Omental fat pad (tissue), 4 donors: ENCODE measurements around the gene SLC35F3. TPM values are rescaled to one million over a fixed set of nuclear protein-coding genes. Genes with fewer than 3 reads are reported as not detected.
"Not testable (repeated sequence)": the region's sequence is repeated elsewhere in the genome, so short reads cannot be mapped to it uniquely, and the experiment has no call there.

Experiments used
- ATAC-seq: fragments of 150-250 bp; one replicate; pipeline ENCODE4 v1.9.1; 2016; ENCODE audit warnings: mild to moderate bottlenecking, moderate library complexity; ENCODE audit not compliant: low FRiP score
- DNase-seq: peaks from one replicate; pipeline ENCODE4 v3.0.0-alpha.2; 2019; ENCODE audit warnings: low spot score
- CTCF ChIP-seq, 3 donors: fragments of 450-650 bp; IDR thresholded peaks; one replicate each; pipeline ENCODE4 v1.5.1; 2016 to 2017; ENCODE audit warnings: antibody characterized with exemption in 3 of 3, mild to moderate bottlenecking in 3 of 3, moderate library complexity in 2 of 3
- total RNA-seq, 4 donors: library from RNA; depleted of rRNA; stranded (reverse); fragments of >200 nt; gene quantifications; one replicate each; pipeline ENCODE4 v1.1.0, GENCODE V29; 2016

Gene SLC35F3
- total RNA-seq, 4 donors from 2014 or later, result 0.09 TPM; not detected in 3

DNA sequence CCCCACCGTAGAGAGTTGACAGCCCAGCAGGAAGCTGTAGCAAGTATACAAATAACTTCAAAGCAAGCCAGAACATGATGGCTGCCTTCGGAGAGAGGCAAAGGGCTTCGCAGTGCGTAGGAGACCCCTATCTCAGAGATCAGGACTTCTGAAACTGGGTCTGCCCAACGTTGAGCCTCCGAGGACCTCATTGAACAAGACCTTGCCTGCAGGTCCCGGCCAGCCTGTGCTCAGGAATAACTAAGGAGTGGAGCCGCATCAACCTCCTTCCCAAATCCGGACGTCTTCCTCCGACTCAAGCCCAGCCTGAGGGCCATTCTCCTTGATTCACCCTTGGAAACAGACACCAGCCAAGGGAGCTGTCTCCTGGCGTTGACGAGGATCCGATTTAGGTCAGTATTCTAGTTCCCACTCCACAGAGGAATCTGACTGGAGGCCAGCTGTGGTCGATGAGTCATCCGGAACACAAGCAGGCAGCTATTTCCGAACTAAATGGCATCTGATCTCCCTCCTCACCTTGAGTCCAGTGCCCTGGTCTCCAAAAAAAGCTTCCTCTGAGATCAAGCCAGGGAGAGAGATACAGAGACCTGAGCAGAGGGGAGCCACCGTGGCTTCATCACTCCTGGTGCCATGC, 302.3 kb downstream of the SLC35F3 start:
- DNase-seq, result no peak
- TF ChIP-seq CTCF (IDR thresholded peaks at IDR 0.05), result no peak
- ATAC-seq, result no peak

GRCh38 chr1:234208351-234208750, 303.9 kb downstream of the SLC35F3 start:
- no peak for TF ChIP-seq CTCF (IDR thresholded peaks at IDR 0.05)
- ATAC-seq (no peak), DNase-seq (no peak)

GRCh38 chr1:234208791-234209190, 304.3 kb downstream of the SLC35F3 start:
- ATAC-seq (no peak), DNase-seq (no peak)
- no peak for TF ChIP-seq CTCF (IDR thresholded peaks at IDR 0.05)

- ATAC-seq, result not testable (repeated sequence)
These were observed 306.0 kb downstream of the SLC35F3 start for GRCh38 chr1:234210429-234210828.

GRCh38 chr1:234211855-234212254, 307.4 kb downstream of the SLC35F3 start:
- DNase-seq, result not testable (repeated sequence)

More at GRCh38 chr1:234210429-234210828, 306.0 kb downstream of the SLC35F3 start:
- not testable (repeated sequence) for DNase-seq

GRCh38 chr1:234212764-234213657, 308.5 kb downstream of the SLC35F3 start:
- no peak for DNase-seq
- TF ChIP-seq CTCF (IDR thresholded peaks at IDR 0.05), result no peak
- ATAC-seq, result no peak

More at GRCh38 chr1:234211855-234212254, 307.4 kb downstream of the SLC35F3 start:
- ATAC-seq, result not testable (repeated sequence)

DNA sequence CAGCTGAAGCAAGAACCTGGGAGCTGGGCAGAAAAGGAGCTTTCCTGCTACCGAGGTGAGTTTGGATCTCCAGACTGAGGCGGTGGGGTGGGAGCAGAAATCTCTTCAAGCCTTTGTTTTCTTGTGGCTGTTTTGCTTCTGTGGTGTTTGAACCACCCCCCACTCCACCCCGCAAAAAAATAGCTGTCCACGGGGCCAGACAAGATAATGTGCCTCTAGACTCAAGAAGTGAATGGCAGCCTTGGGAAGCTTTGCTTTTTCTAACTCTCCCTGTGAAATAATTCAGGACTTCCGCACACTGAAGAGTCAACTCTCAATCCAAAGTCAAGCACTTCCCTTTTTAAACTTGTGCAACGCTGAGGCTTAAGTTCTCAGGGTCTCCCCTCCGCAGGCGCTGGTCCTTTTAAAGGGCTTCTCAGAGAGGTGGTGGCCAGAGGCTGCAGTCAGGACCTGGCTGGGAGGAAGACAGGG, 309.2 kb downstream of the SLC35F3 start:
- peak; percentile 25 for ATAC-seq
- no peak for DNase-seq
- TF ChIP-seq CTCF (IDR thresholded peaks at IDR 0.05), result no peak
